CD4-positive, alpha-beta T cell treated with Interleukin-4 for 4 hours (primary cell): Measurements from ENCODE around the gene ARID5B.
"Not testable (repeated sequence)": the region's sequence is repeated elsewhere in the genome, so short reads cannot be mapped to it uniquely, and the experiment has no call there.

Experiments used
- DNase-seq: peaks from one replicate; pipeline ENCODE4 v3.0.0-alpha.2; 2020

Gene ARID5B

DNA sequence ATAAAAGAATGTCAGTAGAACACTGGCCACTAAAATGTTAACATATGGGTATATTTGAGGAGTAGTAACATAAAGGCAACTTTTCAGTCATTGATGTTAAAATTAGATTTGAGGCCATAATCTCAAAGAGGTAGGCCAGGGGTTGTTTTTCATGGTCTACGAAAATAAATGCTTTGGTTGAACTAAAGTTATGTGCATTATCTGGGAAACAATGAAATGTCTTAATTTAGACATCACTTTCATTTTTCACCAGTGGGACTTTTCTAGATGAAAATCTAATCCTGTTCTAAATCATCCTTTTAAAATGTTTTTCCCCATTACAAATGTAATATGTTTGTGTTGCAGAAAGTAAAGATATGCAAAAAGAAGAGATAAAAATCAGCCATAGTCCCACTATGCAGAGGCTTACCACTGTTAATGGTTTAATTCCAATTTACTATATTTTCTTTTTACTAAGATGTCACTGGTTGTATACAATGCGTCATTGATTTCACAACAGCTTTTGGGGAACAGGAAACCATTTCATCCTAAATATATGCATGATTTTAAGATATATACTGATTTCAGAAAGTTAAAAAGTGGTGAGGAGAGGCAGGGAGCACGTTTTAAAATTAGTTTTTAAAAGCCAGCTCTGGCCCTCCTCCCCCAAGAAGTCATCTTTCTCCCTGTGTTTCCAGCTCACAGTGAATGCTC, 64.3 kb downstream of the ARID5B start:
- no peak for DNase-seq

- DNase-seq, result no peak
Observed at GRCh38 chr10:61967298-61967697, 65.8 kb downstream of the ARID5B start.

GRCh38 chr10:61970182-61971002, 68.9 kb downstream of the ARID5B start:
- no peak for DNase-seq

DNA sequence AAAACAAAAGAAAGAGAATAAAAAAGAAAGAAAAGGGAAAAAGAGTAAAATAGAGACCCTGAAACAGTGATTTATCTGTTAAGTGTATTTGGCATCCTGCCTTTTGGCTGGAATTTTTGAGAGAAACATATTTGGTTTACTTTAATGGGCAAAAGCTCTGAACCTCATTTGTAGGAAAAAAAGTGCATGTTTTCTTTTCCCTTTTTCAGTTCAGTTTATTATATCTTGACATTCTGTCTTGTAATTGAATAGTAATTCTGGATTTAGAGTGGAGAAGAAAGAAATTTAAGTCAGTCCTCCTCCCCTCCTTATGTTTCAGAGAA, 69.5 kb downstream of the ARID5B start:
- DNase-seq, result no peak

DNA sequence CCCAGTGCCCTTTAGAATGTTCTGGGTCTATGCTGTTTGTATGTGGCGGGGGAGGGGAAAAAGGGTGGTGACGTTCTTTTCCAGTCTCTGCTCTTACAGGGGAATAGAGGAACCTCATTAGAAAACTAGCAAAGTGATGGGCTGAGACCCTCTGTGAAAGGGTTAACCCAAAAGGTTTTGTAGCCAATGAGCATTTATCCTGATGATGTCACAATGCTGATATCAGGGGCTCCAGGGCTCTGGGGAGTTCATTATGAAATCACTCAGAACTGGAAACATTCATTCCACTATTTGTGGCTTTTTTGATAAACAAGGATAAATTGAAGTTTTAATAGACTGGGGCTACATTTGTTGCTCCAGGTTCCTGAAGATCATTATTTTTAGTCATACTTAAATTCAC, 71.7 kb downstream of the ARID5B start:
- DNase-seq, result no peak

GRCh38 chr10:61973906-61974305, 72.4 kb downstream of the ARID5B start:
- DNase-seq, result no peak

DNA sequence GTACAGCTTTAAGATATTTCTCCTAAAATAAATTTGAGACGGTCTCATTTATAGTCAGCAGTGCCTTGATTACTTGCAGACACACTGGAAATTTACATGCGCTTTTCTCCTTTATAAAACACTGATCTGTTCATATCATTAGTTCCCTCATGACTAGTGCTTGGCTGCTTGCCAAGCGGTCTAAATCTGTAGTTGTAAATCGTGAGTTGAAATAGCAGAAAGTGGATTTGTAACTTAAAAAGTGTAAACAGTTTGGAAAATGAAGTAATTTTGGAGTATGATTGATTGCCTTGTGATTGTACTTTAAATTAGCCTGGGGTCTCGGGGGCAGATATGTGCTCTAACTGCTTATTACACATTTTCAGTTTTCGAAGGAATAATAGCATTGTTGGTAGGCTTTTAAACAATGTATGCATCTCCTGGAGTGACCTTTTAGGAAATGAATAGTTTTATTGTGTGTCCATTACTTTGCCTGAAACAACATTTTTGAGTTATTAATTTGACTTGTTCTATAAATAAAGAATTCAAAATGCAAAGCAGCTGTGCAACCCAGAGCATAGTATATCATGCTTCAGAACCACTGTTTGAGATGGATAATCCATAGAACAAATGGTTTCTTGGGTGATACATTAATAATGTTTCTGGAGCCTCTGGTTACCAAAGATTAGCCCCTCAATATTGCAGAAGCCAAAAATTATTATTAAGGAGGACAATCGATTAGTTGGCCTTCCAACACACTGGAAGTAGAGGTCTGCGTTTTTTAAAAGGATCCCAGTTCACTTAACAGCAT, 73.3 kb downstream of the ARID5B start:
- DNase-seq, result no peak

DNA sequence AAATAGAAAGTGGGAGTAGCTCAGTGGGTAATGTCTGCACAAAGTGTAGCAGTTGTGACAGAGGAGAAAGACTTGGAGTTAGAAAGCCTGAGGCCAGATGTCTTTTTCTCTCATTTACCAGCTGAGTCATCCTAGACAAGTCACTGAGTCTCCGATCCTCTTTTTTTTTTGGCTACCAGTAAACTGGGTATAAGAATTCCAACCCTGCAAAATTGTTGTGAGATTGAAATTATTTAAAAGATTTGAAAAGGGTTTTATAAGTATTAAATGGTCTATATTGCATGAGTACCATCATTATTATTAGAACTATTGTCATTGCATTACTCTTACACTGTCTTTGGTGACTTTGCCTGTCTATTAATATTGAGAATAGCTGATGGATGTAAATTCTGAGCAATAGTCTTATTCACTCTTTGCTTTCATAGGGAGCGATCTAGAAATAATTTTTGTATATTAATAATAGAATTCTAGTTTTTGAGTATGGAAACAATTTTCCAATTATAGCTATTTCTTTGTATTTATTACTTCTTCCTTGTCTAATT, 74.0 kb downstream of the ARID5B start:
- no peak for DNase-seq

DNA sequence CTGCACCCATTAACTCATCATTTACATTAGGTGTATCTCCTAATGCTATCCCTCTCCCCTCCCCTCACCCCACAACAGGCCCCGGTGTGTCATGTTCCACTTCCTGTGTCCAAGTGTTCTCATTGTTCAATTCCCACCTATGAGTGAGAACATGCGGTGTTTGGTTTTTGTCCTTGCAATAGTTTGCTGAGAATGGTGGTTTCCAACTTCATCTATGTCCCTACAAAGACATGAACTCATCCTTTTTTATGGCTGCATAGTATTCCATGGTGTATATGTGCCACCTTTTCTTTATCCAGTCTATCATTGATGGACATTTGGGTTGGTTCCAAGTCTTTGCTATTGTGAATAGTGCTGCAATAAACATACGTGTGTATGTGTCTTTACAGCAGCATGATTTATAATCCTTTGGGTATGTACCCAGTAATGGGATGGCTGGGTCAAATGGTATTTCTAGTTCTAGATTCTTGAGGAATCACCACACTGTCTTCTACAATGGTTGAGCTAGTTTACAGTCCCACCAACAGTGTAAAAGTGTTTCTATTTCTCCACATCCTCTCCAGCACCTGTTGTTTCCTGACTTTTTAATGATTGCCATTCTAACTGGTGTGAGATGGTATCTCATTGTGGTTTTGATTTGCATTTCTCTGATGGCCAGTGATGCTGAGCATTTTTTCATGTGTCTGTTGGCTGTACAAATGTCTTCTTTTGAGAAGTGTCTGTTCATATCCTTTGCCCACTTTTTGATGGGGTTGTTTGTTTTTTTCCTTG, 75.6 kb downstream of the ARID5B start:
- DNase-seq, result not testable (repeated sequence)

DNA sequence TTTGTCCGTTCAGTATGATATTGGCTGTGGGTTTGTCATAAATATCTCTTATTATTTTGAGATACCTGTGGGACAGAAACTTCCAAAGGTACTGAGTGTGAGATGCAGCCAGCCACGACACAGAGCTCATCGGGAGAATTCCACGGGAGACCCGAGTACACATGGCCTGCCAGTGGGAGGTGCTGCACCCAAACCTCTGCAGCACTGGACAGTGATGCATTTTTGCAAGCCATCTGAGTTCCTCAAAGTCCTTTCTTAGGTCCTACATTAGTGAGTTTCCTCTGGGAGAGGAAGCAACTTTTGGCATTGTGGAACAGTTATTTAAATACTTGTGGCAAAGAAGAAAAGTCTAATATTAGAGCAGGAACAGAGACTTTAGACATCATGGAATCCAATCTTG, 77.5 kb downstream of the ARID5B start:
- no peak for DNase-seq

DNA sequence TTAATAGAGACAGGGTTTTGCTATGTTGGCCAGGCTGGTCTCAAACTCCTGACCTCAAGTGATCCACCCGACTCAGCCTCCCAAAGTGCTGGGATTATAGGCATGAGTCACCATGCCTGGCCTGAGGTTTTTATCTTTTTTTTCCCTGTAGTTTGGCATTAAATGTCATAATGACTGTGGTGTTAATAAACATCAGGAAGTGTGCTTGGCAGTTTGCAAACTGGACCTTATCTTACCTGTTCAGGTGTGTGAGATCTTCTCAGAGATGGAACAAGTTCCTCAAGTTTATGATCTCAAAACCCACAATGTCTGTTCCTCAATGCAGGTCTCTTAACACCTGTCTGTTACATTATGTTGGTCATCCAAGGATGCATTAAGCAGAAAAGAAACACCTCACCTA, 80.0 kb downstream of the ARID5B start:
- DNase-seq, result no peak

- DNase-seq, result no peak
Observed at GRCh38 chr10:61983255-61983654, 81.8 kb downstream of the ARID5B start.

GRCh38 chr10:61984803-61985418, 83.4 kb downstream of the ARID5B start:
- no peak for DNase-seq

- no peak for DNase-seq
Observed at GRCh38 chr10:61985715-61986114, 84.2 kb downstream of the ARID5B start.

DNA sequence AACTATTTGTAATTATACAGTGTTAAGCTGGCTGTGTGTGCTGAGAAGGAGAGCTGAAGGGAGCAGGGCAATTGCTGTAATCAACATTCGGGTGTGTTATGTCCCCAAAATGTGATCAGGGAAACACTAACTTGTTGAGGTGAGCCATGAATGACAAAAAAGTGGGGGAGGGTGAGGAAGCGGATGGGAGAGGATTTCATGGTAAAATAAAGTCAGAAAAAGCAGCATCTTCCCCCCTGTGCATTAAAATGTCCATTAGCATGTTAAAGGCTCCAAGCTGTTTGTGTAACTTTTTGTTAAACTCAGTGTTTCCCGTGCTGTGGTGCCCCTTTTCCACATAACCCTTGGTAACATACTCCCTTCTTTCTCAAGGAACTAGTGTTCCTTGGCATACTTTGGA, 84.9 kb downstream of the ARID5B start:
- no peak for DNase-seq

- DNase-seq, result no peak
Observed at GRCh38 chr10:61986788-61987492, 85.4 kb downstream of the ARID5B start.

DNA sequence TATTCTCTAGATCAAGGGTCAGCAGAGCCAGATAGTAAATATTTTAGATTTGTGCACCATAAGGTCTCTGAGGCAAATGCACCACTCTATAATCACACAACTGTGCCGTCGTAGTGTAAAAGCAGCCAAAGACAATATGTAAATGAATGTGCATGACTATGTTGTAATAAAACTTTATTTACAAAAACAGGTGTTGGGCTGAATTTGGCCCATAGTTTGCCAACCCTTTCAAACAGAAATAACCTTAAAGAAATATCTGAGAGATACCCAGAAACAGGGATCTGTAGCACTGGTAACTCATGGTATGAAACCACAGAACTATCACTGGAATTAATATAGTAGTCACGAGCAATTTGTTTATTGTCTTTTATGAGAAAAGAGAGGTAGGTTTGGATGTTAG, 86.0 kb downstream of the ARID5B start:
- no peak for DNase-seq

- DNase-seq, result peak; percentile 55
Observed at GRCh38 chr10:61987951-61988379, 86.5 kb downstream of the ARID5B start.

- DNase-seq, result no peak
Observed at GRCh38 chr10:61989995-61990760, 88.7 kb downstream of the ARID5B start.

- DNase-seq, result no peak
Observed at GRCh38 chr10:61990761-61991135, 89.2 kb downstream of the ARID5B start.

DNA sequence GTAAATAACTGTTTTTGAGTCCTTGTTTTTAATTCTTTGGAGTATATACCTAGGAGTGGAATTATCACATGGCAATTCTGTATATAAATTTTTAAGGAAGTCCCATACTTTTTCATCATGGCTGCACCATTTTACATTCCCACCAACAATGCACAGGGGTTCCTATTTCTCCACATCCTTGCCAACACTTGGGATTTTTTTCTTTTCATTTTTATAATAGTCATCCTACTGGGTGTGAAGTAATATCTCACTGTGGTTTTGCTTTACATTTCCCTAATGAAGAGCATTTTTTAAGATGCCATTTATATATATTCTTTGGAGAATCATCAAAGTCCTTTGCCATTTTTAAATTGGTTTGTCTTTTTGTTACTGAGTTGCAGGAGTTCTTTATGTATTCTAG, 89.7 kb downstream of the ARID5B start:
- DNase-seq, result no peak
